HG03108 (cell line): ENCODE data around the gene MSH3.
"Not testable (repeated sequence)": the region's sequence is repeated elsewhere in the genome, so short reads cannot be mapped to it uniquely, and the experiment has no call there.

Experiments used
- ATAC-seq: cut with Tn5 transposase; IDR thresholded peaks from one replicate; pipeline ENCODE4 v1.9.1; 2021; ENCODE audit warnings: moderate library complexity; ENCODE audit not compliant: unreplicated experiment

MSH3 gene

DNA sequence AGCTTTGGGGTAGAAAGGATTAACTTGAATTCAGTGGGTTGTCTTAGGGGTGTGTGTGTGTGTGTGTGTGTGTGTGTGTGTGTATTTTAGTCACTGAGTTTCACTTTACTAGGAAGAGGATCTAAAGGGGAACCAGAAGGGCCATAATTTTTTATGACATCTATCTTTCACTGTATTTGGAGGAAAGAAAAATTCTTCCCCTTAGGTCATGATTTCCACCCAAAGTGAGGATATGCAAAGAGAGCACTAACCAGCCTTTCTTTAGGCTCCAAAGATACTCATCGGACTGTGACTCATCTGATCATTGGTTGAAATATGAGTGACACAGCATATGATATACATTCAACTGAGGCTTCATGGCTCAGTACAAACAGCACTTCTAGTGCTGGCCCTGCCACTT lies 230.5 kb downstream of the MSH3 start:
- no peak for ATAC-seq

DNA sequence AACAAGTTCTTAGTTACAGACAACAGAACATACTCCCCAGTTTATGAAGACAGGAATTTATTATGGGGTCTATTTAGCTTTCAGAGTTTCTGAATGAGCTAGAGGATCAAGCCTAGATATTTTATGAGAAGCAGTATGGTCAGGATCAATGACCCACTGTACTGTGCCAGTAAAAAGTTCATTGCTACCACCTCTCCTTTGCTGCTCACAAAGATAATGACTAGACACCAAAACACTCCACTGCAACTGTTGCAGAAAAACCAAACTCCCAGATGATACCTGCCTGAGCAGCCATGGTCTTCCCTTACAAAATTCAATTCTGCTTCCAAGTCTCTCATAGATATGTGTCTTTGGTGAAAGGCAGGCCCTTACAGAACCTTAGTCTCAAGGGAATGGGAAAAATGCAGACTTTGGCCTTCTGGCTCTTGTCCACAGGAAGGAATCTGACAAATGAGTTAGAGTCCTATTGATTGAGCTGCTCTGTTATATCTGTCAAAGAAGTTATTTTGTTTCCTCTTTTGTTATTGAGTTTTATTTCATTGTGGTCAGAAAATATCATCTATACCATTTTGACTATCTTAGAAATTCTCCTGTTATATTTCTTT lies 231.0 kb downstream of the MSH3 start:
- ATAC-seq, result no peak

DNA sequence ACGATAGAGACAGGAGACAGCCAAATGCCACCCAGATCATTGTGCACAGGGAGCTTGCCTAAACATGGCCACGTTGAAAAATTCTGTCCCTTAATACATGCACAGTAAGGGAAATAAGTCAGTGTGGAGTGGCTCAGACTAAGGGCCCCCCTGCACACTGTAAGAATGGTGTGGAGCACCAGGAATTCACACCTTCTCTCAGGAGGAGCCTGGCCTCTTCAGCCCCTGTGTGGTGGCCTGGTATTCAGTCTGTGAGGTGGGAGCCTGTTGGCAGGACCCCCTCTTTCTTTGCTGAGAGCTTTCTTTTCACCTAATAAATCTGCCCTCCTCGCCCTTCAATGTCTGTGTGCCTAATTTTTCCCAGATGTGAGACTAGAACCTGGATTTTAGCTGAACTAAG lies 239.6 kb downstream of the MSH3 start:
- no peak for ATAC-seq

DNA sequence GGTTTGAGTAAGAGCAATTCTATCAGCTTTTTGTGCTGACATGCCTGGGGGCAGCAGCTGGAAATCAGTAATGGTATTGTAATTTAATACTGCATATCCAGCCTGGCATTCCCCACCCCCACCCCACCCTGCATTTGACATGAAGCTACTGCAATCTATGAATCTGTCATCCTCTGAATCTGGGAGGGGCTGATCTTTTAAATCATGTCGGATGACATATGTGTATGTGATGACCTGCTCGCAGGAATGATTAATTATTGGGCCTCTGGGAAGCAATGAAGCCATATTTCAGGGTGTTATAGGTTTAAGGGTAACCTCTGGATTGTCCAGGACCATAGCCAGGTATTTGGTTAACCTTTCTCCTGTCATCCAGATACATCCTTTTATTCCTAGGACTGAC lies 241.1 kb downstream of the MSH3 start:
- no peak for ATAC-seq

DNA sequence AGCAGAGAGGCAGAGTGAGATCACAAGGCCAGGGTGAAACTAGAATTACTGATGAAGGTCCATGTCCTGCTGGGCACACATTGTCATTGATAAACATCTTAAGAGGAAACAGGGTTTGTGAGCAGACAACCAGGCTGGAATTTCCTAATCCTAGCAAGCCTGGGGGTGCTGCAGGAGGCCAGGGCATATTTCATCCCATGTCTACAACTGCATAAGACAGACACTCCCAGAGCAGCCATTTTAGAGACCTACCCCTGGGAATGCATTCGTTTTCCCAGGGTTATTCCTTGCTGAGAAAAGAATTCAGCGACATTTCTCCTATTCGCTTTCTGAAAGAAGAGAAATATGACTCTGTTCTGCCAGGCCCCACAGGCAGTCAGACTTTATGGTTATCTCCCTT lies 248.2 kb downstream of the MSH3 start:
- not testable (repeated sequence) for ATAC-seq

DNA sequence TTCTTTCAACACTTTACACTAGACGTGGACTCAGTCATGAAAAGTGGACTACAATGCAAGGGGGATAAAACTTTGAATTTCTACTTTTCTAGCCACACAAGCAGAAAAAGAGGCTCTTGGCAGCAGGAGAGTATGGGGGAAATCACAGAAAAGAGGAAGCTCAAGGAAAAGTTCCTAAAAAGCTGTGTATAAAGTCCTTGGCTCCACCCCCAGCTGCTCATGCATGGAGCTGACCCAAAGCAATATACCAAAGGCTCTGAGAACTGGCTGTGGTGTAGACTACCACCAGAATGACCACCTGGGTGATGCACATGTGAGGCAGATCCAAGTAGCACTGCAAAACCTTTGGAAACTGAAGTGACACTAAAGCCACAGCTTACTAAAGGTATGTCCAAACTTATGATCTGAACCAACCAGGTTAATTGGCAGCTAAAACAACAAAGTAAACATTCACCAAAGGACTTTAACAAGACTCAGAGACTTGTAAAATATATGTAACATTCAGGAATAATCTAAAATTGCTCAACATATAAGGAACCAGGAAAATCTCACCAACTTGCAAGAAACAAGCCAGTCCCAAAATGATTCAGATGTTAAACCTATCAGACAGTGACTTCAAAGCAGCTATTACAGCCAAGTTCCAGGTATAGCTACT lies 250.2 kb downstream of the MSH3 start:
- no peak for ATAC-seq

DNA sequence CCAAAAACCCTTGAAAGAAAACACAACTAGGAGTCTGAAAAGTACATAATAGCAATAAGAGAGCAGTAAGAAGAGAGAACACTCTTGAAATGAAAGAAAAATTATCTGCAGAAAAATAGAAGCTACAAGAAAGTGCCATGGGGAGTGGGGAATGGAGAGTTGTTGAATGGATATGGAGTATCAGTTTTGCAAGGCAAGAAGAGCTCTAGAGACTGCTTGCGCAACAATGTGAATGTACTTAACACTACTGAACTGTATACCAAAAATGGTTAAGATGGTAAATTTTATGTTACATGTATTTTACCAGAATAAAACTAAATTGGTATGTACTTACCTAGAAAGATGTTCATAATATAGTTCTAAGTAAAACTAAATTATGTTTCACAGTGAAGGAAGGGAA lies 251.0 kb downstream of the MSH3 start:
- no peak for ATAC-seq

DNA sequence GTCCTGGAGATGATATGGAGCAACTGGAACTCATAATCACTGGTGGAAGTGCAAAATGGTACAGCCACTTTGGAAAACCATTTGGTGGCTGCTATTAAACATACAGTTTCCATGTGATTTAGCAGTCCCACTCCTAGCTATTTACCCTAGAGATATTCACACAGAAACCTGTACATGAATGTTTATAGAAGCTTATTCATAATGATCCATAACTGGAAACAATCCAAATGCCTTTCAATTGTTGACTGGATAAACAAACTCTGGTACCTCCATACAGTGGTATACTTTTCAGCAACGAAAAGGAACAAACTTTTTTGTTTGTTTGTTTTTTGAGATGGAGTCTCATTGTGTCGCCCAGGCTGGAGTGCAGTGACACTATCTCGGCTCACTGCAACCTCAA lies 258.0 kb downstream of the MSH3 start:
- no peak for ATAC-seq

DNA sequence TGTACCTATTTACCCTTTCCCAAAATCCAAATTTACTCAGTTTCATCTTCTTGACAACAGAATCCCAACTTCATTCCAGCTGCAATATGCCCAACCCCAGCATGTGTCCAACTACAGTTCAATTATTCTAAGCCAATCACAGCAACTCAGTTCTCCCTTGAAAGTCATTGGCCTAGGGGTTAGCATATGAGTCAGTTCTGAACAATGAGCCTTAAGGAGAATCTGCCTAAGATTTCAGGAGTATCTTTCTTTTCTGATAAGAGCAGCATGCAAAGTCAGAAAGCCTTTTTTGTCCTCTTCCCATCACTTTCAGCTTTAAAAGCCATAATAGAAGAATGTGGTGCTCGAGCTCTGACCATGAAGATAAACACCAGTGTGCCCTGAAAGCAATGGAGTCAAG lies 261.3 kb downstream of the MSH3 start:
- ATAC-seq, result no peak

DNA sequence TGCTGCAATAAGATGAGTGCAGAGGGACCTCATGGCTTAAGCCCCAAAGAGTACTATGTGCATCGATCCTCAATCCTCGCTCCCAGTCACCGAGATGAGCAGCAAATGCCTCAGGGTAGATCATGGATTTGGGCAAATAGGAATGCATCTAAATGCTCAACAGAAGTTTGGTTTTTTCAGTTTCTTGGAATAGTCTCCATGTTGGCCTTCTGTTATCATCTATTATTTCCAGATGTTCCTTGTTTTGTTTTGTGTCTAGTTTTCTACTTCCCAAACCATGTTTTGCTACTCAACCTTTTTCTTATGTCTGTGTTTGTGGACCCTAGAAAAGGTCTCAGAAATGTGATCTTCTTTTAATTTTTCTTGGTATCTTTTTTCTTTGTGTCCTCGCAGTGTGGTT lies 262.2 kb downstream of the MSH3 start:
- no peak for ATAC-seq

DNA sequence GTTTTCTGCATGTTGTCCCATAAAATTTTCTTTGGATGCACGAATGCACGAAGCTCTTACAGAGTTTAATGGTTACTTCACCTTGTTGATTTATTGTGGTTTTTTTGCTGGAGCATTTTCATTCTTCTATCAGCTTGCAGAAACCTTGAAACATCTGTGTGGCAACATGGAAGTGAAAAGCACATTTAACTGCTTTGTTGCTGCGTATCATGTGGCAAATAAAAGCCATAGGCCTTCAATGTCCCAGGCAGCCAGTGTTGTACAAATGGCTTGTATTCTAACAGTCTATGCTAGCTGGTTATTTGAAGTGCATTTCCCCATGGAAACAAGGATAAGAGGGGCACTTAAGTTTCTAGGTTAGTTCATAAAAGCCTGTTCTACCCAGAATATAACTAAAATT lies 263.2 kb downstream of the MSH3 start:
- no peak for ATAC-seq

DNA sequence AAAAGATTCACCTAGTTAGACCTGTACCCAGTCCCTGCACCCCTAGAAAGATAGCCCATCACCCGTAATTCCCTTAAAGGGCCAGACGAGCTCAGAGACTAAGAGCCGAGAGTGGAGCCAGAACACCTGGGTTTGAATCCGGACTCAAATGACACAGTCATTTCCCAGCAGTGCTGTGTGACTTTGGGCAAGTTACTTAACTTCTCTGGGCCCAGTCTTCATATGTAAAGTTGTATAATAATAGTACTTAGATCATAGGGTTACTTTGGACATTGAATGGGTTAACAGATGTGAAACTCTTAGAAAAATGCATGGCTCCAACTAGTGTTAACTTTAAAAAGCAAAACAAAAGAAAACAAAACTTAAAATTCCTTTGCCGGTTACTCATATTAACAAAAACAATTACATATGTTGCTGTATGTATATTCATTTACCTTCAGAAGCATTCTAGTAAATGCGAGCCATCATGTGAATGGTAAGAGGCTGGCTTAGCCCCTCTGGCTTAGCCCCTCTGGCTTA lies 265.3 kb downstream of the MSH3 start:
- no peak for ATAC-seq

DNA sequence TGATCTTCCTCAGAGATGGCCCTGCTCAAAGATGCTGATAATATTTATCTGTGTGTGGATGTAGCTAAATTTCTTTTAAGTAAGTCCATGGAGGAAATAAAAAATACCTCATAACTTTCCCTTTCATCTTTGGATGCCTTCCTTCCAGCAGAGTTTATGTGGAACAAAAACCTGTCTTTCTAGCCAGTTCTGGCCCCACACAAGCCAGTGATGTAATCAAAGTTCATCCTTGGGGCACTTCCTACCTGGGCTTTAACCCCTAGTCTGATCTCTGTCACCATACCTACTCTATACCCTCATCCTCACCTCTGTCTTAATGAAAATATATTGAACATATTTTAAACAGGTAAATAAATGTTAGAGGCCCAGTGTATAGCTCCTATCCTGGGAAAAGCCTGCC lies 265.9 kb downstream of the MSH3 start:
- no peak for ATAC-seq

DNA sequence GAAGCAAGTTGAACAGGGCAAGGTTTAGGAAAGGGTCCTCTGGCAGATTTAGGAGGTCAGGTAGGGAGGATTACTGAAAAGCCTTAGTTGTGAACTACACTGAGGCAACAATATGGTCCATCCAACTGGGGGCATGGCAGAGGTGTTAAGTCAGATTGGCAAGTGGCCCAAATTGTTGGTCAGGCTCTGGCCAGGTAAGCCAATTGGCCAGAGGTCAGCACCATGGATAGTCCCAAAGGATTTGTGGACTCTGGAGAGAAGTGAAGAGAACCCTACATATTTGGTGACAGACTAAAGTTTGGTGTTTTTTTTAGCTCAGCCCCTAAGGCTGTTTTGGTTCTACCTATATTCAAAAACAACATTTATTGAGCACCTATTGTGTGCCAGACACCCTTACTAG lies 266.6 kb downstream of the MSH3 start:
- ATAC-seq, result no peak

DNA sequence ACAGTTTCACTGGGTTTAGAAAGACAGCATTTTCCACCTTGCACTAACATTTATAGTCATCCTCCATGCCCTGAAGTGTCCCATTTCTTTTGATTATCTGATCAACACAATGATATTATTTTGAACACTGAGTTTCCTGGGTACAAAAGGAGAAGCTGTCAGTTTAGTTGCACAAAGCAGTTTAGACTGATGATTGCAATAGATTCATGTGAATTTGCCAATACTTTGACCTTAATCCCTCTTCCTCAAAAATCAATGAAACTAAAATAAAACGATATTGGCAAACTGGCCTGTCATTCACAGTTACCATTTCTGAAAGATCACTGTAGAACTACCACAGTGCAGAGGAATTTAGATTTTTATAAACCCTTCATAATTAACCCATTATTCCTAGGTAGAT lies 271.5 kb downstream of the MSH3 start:
- no peak for ATAC-seq
